CD4-positive, alpha-beta T cell treated with Interleukin-4 for 1 hour (primary cell): ENCODE measurements around the gene ISOC2.
"Not testable (repeated sequence)": the region's sequence is repeated elsewhere in the genome, so short reads cannot be mapped to it uniquely, and the experiment has no call there.

Experiments used
- DNase-seq, 2 donors: peaks; one replicate each; pipeline ENCODE4 v3.0.0-alpha.2; 2020 to 2022

ISOC2 gene

DNA sequence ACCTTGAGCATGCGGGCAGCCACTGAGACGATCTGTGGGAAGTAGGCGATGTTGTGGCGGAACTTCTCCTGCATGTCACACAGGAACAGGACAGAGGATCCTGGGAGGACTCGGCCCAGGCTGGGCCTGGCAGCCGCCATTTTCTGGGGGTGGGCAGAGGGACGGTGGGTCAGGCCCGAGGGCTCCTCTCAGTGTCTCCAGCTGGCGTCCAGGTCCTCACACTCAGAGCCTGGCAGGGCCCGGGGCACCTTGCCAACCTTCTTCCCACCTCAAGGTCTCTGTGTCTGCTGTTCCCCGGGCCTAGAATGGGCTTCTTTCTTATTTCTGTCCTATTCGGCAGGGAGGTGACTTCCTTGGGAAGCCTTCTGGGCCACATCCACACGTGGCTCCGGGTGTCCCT lies 5.1 kb downstream of the ISOC2 start:
- DNase-seq = no peak

- no peak for DNase-seq
Observed at GRCh38 chr19:55455576-55456235, 5.7 kb downstream of the ISOC2 start.

GRCh38 chr19:55454787-55455243 lies 6.6 kb downstream of the ISOC2 start:
- peak; percentile 45 to 52 for DNase-seq

- DNase-seq = no peak
Observed at GRCh38 chr19:55453511-55454260, 7.8 kb downstream of the ISOC2 start.

DNA sequence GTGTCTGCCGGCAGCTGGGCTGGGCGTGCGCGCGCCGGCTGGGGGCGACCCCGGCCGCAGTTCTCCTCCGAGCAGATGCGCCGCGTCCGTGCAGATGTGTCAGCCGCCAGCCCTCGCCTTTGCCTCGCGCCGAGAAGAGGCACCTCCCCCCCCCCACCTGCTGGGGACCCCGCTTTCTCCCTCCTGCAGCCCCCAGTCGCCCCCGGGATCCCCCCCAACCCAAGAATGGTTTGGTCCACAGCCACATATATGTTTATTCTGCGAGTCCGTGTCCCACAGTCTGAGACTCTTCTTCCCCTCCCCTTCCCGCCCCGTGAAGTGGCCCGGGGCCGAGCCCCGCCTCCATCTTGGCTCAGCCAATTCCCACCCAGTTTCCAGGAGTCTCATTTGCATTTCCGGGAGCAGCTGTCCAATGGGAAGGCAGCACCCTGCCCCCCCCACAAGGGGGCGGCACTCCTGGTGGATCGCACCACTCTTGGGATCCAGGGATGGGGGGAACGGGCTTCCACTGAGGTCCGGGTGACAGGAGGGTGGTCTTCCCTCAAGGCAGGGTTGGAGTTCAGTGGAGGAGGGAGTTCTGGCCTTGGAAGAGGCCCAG lies 8.6 kb downstream of the ISOC2 start:
- peak; percentile 60 to 62 for DNase-seq

DNA sequence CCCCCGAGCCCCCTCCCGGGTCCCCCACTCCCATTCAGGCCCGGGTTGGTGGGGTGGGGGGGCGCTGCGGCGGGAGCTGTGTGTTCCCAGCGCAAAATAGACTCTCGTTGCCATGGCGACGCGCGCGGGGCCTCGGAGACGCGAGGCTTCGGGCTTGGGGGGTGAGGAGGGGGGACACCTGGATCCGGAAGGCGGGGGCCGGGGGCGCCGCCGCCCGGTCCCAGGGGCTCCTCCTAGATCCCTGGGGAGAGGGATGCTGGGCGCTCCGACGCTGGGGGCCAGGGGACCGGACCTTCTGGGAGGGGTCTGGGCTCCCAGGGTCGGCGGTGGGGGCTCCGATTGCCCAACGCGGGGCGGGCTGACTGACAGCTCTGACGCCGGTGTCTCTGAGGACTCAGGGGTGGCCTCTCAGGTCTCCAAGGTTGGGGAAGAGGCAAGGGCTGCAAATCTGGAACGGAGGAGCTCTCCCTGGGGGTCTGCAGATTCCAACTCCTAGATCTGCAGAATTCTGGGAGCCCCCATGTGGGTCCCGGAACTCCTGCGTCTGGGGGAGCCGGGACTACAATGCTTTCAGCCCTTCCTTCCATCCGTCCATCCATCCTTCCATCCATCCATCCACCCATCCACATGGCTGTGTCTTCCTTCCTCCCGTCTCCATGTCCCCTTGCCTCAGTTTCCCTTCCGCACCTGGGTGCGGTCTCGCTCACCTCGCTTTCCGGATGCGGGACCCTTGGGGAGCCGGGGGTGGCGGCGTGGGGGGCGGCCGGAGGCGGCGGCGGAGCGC lies 9.3 kb downstream of the ISOC2 start:
- DNase-seq = peak; percentile 51 to 58

DNA sequence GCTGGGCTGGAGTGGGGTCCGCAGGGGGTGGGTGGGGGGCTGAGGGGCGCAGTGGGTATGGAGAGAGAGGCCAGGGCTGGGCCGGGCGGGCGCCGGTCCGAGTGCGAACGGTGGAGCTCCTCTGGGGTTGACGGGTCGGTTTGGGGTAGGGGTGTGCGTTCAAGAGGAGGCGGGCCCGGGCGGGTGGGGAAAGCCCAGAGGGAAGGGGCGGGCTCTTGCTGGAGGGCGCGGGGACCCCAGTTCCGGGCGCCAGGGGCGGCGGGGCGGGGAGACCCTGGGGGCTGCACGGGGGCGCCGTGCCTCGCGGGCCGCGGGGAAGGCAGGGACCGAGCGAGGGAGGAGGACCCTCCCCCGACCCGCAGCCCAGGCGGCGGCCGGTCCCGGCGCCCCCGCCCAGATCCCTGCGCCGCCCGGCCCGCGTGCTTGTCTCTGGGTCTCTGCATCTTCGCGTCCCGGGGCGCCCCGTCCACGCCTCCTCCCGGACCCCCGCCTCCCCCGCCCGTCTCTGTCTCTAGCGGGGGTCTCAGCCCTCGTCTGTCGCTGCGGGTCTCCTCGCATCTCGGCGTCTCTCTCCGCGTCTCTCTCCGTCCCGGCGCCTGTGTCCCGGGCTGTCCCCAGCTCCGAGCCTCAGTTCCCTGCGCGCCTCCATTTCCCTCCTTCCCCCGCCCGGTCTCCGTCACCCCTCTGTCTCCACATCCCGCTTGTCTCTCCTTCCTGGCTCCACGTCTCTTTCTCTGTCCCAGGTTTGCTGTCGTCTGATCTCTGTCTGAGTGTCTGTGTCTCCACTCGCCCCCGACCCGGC lies 10.1 kb downstream of the ISOC2 start:
- DNase-seq = peak; percentile 16 to 23

GRCh38 chr19:55449469-55449868 lies 12.0 kb downstream of the ISOC2 start:
- DNase-seq = no peak

DNA sequence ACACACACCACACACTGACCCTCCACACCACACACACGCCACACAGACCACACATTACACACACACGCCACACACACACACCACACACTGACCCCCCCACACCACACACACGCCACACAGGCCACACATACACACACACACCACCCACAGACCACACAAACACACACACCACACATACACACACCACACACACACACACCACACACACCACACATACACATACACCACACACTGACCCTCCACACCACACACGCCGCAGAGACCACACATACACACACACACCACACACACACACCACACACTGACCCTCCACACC lies 13.3 kb downstream of the ISOC2 start:
- not testable (repeated sequence) for DNase-seq

- DNase-seq = no peak
Observed at GRCh38 chr19:55447421-55448174, 13.8 kb downstream of the ISOC2 start.

GRCh38 chr19:55446060-55446459 lies 15.4 kb downstream of the ISOC2 start:
- no peak for DNase-seq

GRCh38 chr19:55444646-55445045 lies 16.8 kb downstream of the ISOC2 start:
- no peak for DNase-seq

GRCh38 chr19:55443824-55444480 lies 17.5 kb downstream of the ISOC2 start:
- no peak for DNase-seq

GRCh38 chr19:55443045-55443823 lies 18.2 kb downstream of the ISOC2 start, which contains the start of gene SHISA7:
TSS of gene SHISA7 (minus strand) at chr19:55443300. CDS start at chr19:55442863, 437 bp downstream.
- no peak for DNase-seq

- DNase-seq = no peak
Observed at GRCh38 chr19:55442372-55442961, 19.0 kb downstream of the ISOC2 start.

GRCh38 chr19:55441692-55442321 lies 19.6 kb downstream of the ISOC2 start:
- DNase-seq = no peak

GRCh38 chr19:55441319-55441691 lies 20.1 kb downstream of the ISOC2 start:
- DNase-seq = no peak

GRCh38 chr19:55440411-55441105 lies 20.9 kb downstream of the ISOC2 start:
- no peak for DNase-seq

DNA sequence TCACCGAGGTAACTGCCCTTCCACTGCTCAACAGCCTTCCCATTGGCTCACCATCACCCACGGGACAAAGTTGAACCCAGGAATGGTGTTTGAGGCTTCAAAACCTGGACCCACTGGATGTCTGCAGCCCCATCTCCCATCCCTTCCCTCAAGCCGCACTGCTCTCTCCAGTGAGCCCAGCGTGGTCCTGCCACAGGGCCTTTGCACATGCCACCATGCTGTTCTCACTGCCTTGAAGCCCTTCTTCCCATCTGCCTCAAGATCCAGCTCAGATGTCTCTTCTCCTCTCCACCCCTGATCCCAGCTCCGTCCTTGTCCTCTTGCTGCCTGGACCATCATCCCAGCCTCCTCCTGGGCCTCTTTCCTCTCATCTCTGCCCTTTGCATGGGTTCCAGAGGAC lies 22.4 kb downstream of the ISOC2 start:
- no peak for DNase-seq
